IPS-NIHi7 (cell line): ENCODE data around the gene HOXC6.

ENCODE experiments used
- DNase-seq: peaks from one replicate; pipeline ENCODE4 v3.0.0; 2012; ENCODE audit warnings: mixed read lengths; ENCODE audit errors: extremely low spot score

HOXC6 gene

GRCh38 chr12:54002278-54002914 lies 25.8 kb upstream of the HOXC6 start:
- no peak for DNase-seq

GRCh38 chr12:54002915-54003389 lies 25.3 kb upstream of the HOXC6 start:
- DNase-seq: no peak

GRCh38 chr12:54003625-54004024 lies 24.6 kb upstream of the HOXC6 start:
- DNase-seq: no peak

- DNase-seq: no peak
Measured at GRCh38 chr12:54004063-54004840, 24.0 kb upstream of the HOXC6 start.

GRCh38 chr12:54004841-54005530 lies 23.3 kb upstream of the HOXC6 start:
- DNase-seq: no peak

GRCh38 chr12:54005531-54005852 lies 22.7 kb upstream of the HOXC6 start:
- no peak for DNase-seq

GRCh38 chr12:54005853-54006558 lies 22.2 kb upstream of the HOXC6 start:
- DNase-seq: peak; percentile 87

- no peak for DNase-seq
Measured at GRCh38 chr12:54006559-54007220, 21.6 kb upstream of the HOXC6 start.

- DNase-seq: no peak
Measured at GRCh38 chr12:54007538-54008259, 20.5 kb upstream of the HOXC6 start.

GRCh38 chr12:54008260-54008552 lies 20.0 kb upstream of the HOXC6 start:
- DNase-seq: no peak

GRCh38 chr12:54009171-54010052 lies 18.8 kb upstream of the HOXC6 start:
- DNase-seq: no peak

- no peak for DNase-seq
Measured at GRCh38 chr12:54010053-54010971, 17.9 kb upstream of the HOXC6 start.

GRCh38 chr12:54010972-54011664 lies 17.1 kb upstream of the HOXC6 start:
- DNase-seq: no peak

- DNase-seq: no peak
Measured at GRCh38 chr12:54011665-54012532, 16.3 kb upstream of the HOXC6 start.

- DNase-seq: no peak
Measured at GRCh38 chr12:54012631-54013409, 15.4 kb upstream of the HOXC6 start.

GRCh38 chr12:54014377-54015017 lies 13.7 kb upstream of the HOXC6 start:
- DNase-seq: no peak
